Measurements from ENCODE around the gene DNMT3L. TPM values are rescaled to one million over a fixed set of nuclear protein-coding genes. Genes with fewer than 3 reads are reported as not detected.
A peak's percentile ranks its signal among the peaks of the same experiment; 100 is the strongest.
"Not testable (repeated sequence)": the region's sequence is repeated elsewhere in the genome, so short reads cannot be mapped to it uniquely, and the experiment has no call there.

Gene DNMT3L
- total RNA-seq, 2 donors from 2014 or later = not detected

GRCh38 chr21:44304877-44305293 lies 43.2 kb upstream of the DNMT3L start:
- H3K27ac ChIP-seq = no peak overlapping the region

GRCh38 chr21:44304011-44304616 lies 42.4 kb upstream of the DNMT3L start:
- no peak for TF ChIP-seq POLR2A (IDR thresholded peaks at IDR 0.05)
- TF ChIP-seq CTCF (IDR thresholded peaks at IDR 0.05) = no peak
- ATAC-seq (no peak), DNase-seq (no peak)
- peak overlapping the region in 3 of 4 donors; percentile 14 to 69 (median 66) for H3K27ac ChIP-seq
- WGBS, 2 donors = 67 to 75% methylated on average over 4 to 12 of the region's 16 CpGs
- H3K9me3 ChIP-seq = no peaks in the 10 kb centered on the region
- H3K4me3 ChIP-seq = no peak overlapping the region
- H3K27me3 ChIP-seq = no peaks in the 10 kb centered on the region
- intact Hi-C loops (cut with DNase I) = no loop called here
- H3K36me3 ChIP-seq (replicated peaks in 1 of 2; ENCODE audit: insufficient read depth in 1 of 2, low read depth in 2 of 2) = no peaks in the 10 kb centered on the region
- peaks cover 51% of the 10 kb centered on the region for H3K4me1 ChIP-seq

More at GRCh38 chr21:44304877-44305293, 43.2 kb upstream of the DNMT3L start:
- ATAC-seq (no peak), DNase-seq (peak in 3 of 4 donors; percentile 46 to 52 (median 49))
- H3K4me1 ChIP-seq = peaks cover 46% of the 10 kb centered on the region
- no peak overlapping the region for H3K4me3 ChIP-seq
- H3K36me3 ChIP-seq (replicated peaks in 1 of 2; ENCODE audit: insufficient read depth in 1 of 2, low read depth in 2 of 2) = no peaks in the 10 kb centered on the region
- TF ChIP-seq POLR2A (IDR thresholded peaks at IDR 0.05) (no peak), CTCF (IDR thresholded peaks at IDR 0.05) (peak in 6 of 7 experiments; percentile 39 to 52 (median 44))
- H3K9me3 ChIP-seq = no peaks in the 10 kb centered on the region
- no peaks in the 10 kb centered on the region for H3K27me3 ChIP-seq
- intact Hi-C loops (cut with DNase I) = no loop called here
- 36 to 63% methylated on average over 4 to 8 of the region's 8 CpGs for WGBS, 2 donors

DNA sequence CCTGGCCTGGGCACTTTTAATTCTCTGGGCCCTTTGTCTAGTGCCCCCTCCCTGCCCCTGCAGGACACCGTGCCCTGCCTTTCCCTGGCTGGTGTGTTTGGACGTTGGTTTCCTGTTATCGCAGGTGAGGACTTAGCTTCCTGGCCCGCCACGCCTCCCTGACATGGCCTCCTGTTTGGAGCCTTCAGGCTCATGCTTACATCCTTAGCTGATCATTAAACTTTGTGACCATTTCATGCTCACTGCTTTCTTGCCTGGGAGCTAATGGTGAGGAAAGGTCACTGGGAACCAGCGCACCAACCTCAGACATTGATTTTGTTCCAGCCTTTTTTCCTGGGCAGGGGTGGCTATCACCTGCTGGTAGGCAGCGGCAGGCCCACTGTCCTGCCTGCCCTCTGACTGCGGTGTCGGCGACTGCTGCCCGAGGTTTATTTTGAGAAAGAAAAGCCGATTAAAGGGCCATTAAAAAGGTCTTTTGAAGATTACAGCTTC lies 41.8 kb upstream of the DNMT3L start:
- H3K4me1 ChIP-seq = peaks cover 53% of the 10 kb centered on the region
- H3K27ac ChIP-seq = peak overlapping the region in 3 of 4 donors; percentile 14 to 69 (median 66)
- H3K4me3 ChIP-seq = no peak overlapping the region
- TF ChIP-seq CTCF (IDR thresholded peaks at IDR 0.05) = no peak
- no peak for TF ChIP-seq POLR2A (IDR thresholded peaks at IDR 0.05)
- no peaks in the 10 kb centered on the region for H3K27me3 ChIP-seq
- H3K36me3 ChIP-seq (replicated peaks in 1 of 2; ENCODE audit: insufficient read depth in 1 of 2, low read depth in 2 of 2) = no peaks in the 10 kb centered on the region
- H3K9me3 ChIP-seq = no peaks in the 10 kb centered on the region
- intact Hi-C loops (cut with DNase I) = no loop called here
- peak; percentile 7 for ATAC-seq
- peak in 3 of 4 donors; percentile 47 to 56 (median 53) for DNase-seq
- 53 to 61% methylated on average over 12 of the region's 12 CpGs for WGBS, 2 donors

DNA sequence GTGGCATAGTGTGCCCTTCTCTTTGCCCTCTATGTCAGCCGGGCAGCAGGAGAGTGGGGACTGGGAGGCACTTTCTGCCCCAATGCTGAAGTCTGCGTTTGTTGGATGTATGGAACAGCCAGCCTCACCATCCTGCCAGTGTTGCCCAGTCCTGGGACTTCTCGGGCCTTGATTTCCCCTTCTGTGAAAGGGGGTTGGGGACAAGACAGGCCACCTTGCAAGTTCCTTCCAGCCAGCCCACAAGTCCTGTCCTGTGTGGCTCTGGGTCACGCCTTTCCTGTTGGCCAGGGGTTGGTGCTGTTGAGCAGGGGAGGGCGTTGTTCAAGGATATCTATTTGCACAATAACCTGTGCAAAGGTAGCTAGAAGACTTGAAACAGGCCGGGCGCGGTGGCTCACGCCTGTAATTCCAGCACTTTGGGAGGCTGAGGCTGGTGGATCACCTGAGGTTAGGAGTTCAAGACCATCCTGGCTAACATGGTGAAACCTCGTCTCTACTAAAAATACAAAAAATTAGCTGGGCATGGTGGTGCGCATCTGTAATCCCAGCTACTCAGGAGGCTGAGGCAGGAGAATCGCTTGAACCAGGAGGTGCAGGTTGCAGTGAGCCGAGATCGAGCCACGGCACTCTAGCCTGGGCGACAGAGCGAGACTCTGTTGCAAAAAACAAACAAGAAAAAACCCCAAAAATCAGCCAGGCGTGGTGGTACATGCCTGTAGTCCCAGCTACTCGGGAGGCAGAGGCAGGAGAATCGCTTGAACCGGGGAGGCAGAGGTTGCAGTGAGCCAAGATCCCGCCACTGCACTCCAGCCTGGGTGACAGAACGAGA lies 41.1 kb upstream of the DNMT3L start:
- H3K36me3 ChIP-seq (replicated peaks in 1 of 2; ENCODE audit: insufficient read depth in 1 of 2, low read depth in 2 of 2); intact Hi-C loops (cut with DNase I); ATAC-seq; H3K4me3 ChIP-seq; H3K9me3 ChIP-seq; H3K27me3 ChIP-seq: not testable (repeated sequence)
- DNase-seq = peak in 3 of 4 donors; percentile 53 to 63 (median 55)
- TF ChIP-seq CTCF (IDR thresholded peaks at IDR 0.05) = peak in 5 of 7 experiments; percentile 8 to 33 (median 15)
- 65 to 76% methylated on average over 21 to 23 of the region's 23 CpGs for WGBS, 2 donors
- H3K4me1 ChIP-seq = peaks cover 55% of the 10 kb centered on the region
- peak overlapping the region in 3 of 4 donors; percentile 21 to 69 (median 66) for H3K27ac ChIP-seq

All from body of pancreas (tissue), 4 donors.